Uterus (tissue), 4 donors: Measurements from ENCODE around the gene CPZ. TPM values are rescaled to one million over a fixed set of nuclear protein-coding genes. Genes with fewer than 3 reads are reported as not detected.

ENCODE experiments used
- DNase-seq, 2 donors: peaks; one replicate each; pipeline ENCODE4 v3.0.0-alpha.2; 2019 to 2020
- H3K27ac ChIP-seq, 2 donors: fragments of 200-600 bp; sonication (generic); 1 replicate in 1 of 2; 2 replicates in 1 of 2; pipeline ENCODE4 v1.5.1; 2016 to 2018
- H3K27me3 ChIP-seq, 2 donors: fragments of 200-600 bp; sonication (generic); one replicate each; pipeline ENCODE4 v1.5.1; 2018 to 2019; ENCODE audit warnings: control low read depth in 1 of 2
- H3K36me3 ChIP-seq, 2 donors: fragments of 200-600 bp; sonication (generic); one replicate each; pipeline ENCODE4 v1.5.1; 2019; ENCODE audit warnings: control low read depth in 1 of 2
- H3K4me1 ChIP-seq, 2 donors: fragments of 200-600 bp; sonication (generic); one replicate each; pipeline ENCODE4 v1.5.1; 2018 to 2019; ENCODE audit warnings: control low read depth in 1 of 2
- H3K4me3 ChIP-seq, 2 donors: fragments of 200-600 bp; sonication (generic); 1 replicate in 1 of 2; 2 replicates in 1 of 2; pipeline ENCODE4 v1.5.1; 2018 to 2019; ENCODE audit warnings: mild to moderate bottlenecking in 1 of 2
- H3K9me3 ChIP-seq, 2 donors: fragments of 200-600 bp; sonication (generic); one replicate each; pipeline ENCODE4 v1.5.1; 2019; ENCODE audit warnings: control low read depth in 1 of 2
- CTCF ChIP-seq, 4 experiments: fragments of 200-600 bp in 2 of 4; fragments of 450-650 bp in 2 of 4; sonication (generic) in 2 of 4; IDR thresholded peaks; one replicate each; pipeline ENCODE4 v1.5.1; 2016 to 2019; ENCODE audit warnings: antibody characterized with exemption in 4 of 4, mild to moderate bottlenecking in 2 of 4, moderate library complexity in 1 of 4
- POLR2A ChIP-seq, 2 donors: fragments of 450-650 bp; IDR thresholded peaks; one replicate each; pipeline ENCODE4 v1.6.1; 2016; ENCODE audit warnings: antibody characterized with exemption in 2 of 2, mild to moderate bottlenecking in 1 of 2, moderate library complexity in 1 of 2
- intact Hi-C: fragments of 100-400 bp; cut with DNase I; formaldehyde crosslinking; loops from one replicate; pipeline ENCODE4 v1.15.1; 2023; ENCODE audit warnings: low total_unique reads
- total RNA-seq, 4 donors: library from RNA; depleted of rRNA in 3 of 4; stranded (reverse); fragments of >200 nt in 3 of 4; gene quantifications; one replicate each; pipeline versions ENCODE4 v1.1.0 to v1.2.4, GENCODE V29; 2014 to 2023
- donor health status: DM: yes; HTN: yes; CAD: no.

Gene CPZ
- total RNA-seq, result 10 to 100 TPM in 1 of 4 donors, 1 to 10 TPM in 2, under 1 TPM in 1; 0.29 to 45.8 (median 5.4) TPM

- peak; percentile 37 to 39 for DNase-seq
- H3K4me3 ChIP-seq, result peak within 1 kb of the TSS; percentile 17 to 45
- H3K27me3 ChIP-seq, result no peaks in the 10 kb centered on the region
- H3K27ac ChIP-seq, result peak within 1 kb of the TSS; percentile 8 to 23
- intact Hi-C loops, result loop anchor here (10.0 kb wide), 1 partner anchor 128 kb away; no protein-coding TSS in a partner anchor
- no peaks in the 10 kb centered on the region for H3K36me3 ChIP-seq
- TF ChIP-seq CTCF (IDR thresholded peaks at IDR 0.05) (no peak), POLR2A (IDR thresholded peaks at IDR 0.05) (peak in 1 of 2 donors; percentile 41)
- peaks cover 0 to 11% of the 10 kb centered on the region in 2 donors for H3K4me1 ChIP-seq
- no peaks in the 10 kb centered on the region for H3K9me3 ChIP-seq
Observed at GRCh38 chr4:8592366-8593263, at the start of gene CPZ. TSS of gene CPZ (plus strand) at chr4:8592765. CDS start at chr4:8592834, 69 bp downstream.

- no peaks in the 10 kb centered on the region for H3K9me3 ChIP-seq
- intact Hi-C loops, result no loop called here
- TF ChIP-seq CTCF (IDR thresholded peaks at IDR 0.05) (no peak), POLR2A (IDR thresholded peaks at IDR 0.05) (no peak)
- H3K4me1 ChIP-seq, result no peaks in the 10 kb centered on the region
- H3K27me3 ChIP-seq, result no peaks in the 10 kb centered on the region
- no peak overlapping the region for H3K27ac ChIP-seq
- H3K36me3 ChIP-seq, result no peaks in the 10 kb centered on the region
- DNase-seq, result no peak
- no peak overlapping the region for H3K4me3 ChIP-seq
Observed at GRCh38 chr4:8542776-8543525, 49.6 kb upstream of the CPZ start.

- no peak for DNase-seq
- H3K27ac ChIP-seq, result no peak overlapping the region
- no peaks in the 10 kb centered on the region for H3K4me1 ChIP-seq
- H3K4me3 ChIP-seq, result no peak overlapping the region
- H3K36me3 ChIP-seq, result no peaks in the 10 kb centered on the region
- H3K27me3 ChIP-seq, result no peaks in the 10 kb centered on the region
- intact Hi-C loops, result no loop called here
- no peaks in the 10 kb centered on the region for H3K9me3 ChIP-seq
- TF ChIP-seq POLR2A (IDR thresholded peaks at IDR 0.05), result no peak
- no peak for TF ChIP-seq CTCF (IDR thresholded peaks at IDR 0.05)
Observed at GRCh38 chr4:8543623-8544022, 48.9 kb upstream of the CPZ start.

GRCh38 chr4:8544282-8544681 is 48.3 kb upstream of the CPZ start:
- Histone ChIP-seq H3K4me1 (no peaks in the 10 kb centered on the region), H3K27ac (no peak overlapping the region), H3K36me3 (no peaks in the 10 kb centered on the region), H3K9me3 (no peaks in the 10 kb centered on the region), H3K4me3 (no peak overlapping the region), H3K27me3 (no peaks in the 10 kb centered on the region)
- no peak for TF ChIP-seq CTCF (IDR thresholded peaks at IDR 0.05)
- TF ChIP-seq POLR2A (IDR thresholded peaks at IDR 0.05), result no peak
- DNase-seq, result no peak
- intact Hi-C loops, result no loop called here
